NCI-H146 treated with DMSO at 0.1 percent for 48 hours (cell line): Measurements from ENCODE around the gene DIAPH2.

ENCODE experiments used
- DNase-seq: peaks from one replicate; lab custom pipeline; 2025; ENCODE audit not compliant: unreplicated experiment; lab: John Stamatoyannopoulos, UW

The DIAPH2 gene

GRCh38 chrX:97633798-97634197 lies 949.2 kb downstream of the DIAPH2 start:
- DNase-seq: no peak

- DNase-seq: no peak
Measured at GRCh38 chrX:97636473-97637140, 952.0 kb downstream of the DIAPH2 start.

GRCh38 chrX:97637289-97637688 lies 952.6 kb downstream of the DIAPH2 start:
- no peak for DNase-seq

GRCh38 chrX:97638621-97639020 lies 954.0 kb downstream of the DIAPH2 start:
- no peak for DNase-seq

- peak; percentile 61 for DNase-seq
Measured at GRCh38 chrX:97639526-97639925, 954.9 kb downstream of the DIAPH2 start.
